AG08395 (cell line): Measurements from ENCODE around the gene FKBP10.
A peak's percentile ranks its signal among the peaks of the same experiment; 100 is the strongest.

Experiments
- DNase-seq: peaks from one replicate; pipeline ENCODE4 v3.0.0; 2012; ENCODE audit warnings: mixed read lengths, low spot score

The FKBP10 gene

GRCh38 chr17:41782142-41782541, 30.7 kb upstream of the FKBP10 start:
- DNase-seq: no peak

GRCh38 chr17:41784207-41784744, 28.5 kb upstream of the FKBP10 start:
- no peak for DNase-seq

- no peak for DNase-seq
These were observed 27.5 kb upstream of the FKBP10 start for GRCh38 chr17:41785091-41785858.

GRCh38 chr17:41785859-41786226, 27.0 kb upstream of the FKBP10 start:
- DNase-seq: no peak

- DNase-seq: peak; percentile 99
These were observed 26.4 kb upstream of the FKBP10 start, which contains the start of gene JUP for GRCh38 chr17:41786227-41787020. TSS of gene JUP (minus strand) at chr17:41786711. CDS start at chr17:41771854, 14,857 bp downstream.

- DNase-seq: no peak
These were observed 25.8 kb upstream of the FKBP10 start for GRCh38 chr17:41787021-41787418.

- DNase-seq: no peak
These were observed 19.7 kb upstream of the FKBP10 start for GRCh38 chr17:41792845-41793783.

GRCh38 chr17:41793784-41794539, 18.8 kb upstream of the FKBP10 start:
- DNase-seq: no peak

GRCh38 chr17:41794540-41794975, 18.2 kb upstream of the FKBP10 start:
- no peak for DNase-seq

GRCh38 chr17:41796121-41796895, 16.5 kb upstream of the FKBP10 start:
- DNase-seq: no peak

- DNase-seq: no peak
These were observed 15.4 kb upstream of the FKBP10 start for GRCh38 chr17:41797377-41797776.

GRCh38 chr17:41799366-41799765, 13.4 kb upstream of the FKBP10 start:
- no peak for DNase-seq

GRCh38 chr17:41800601-41801373, 12.0 kb upstream of the FKBP10 start:
- DNase-seq: no peak

GRCh38 chr17:41801374-41802271, 11.2 kb upstream of the FKBP10 start:
- DNase-seq: peak; percentile 81

- no peak for DNase-seq
These were observed 9.5 kb upstream of the FKBP10 start for GRCh38 chr17:41803049-41804020.

- DNase-seq: no peak
These were observed 5.9 kb upstream of the FKBP10 start for GRCh38 chr17:41806685-41807445.
